Neural crest cell (in vitro differentiated cells): ENCODE data around the gene OARD1. TPM values are rescaled to one million over a fixed set of nuclear protein-coding genes. Genes with fewer than 3 reads are reported as not detected.

Experiments
- DNase-seq: peaks from one replicate; pipeline ENCODE4 v3.0.0; 2021; ENCODE audit warnings: low read depth, mixed read lengths, low spot score
- H3K27ac Mint-ChIP-seq: one replicate; pipeline ENCODE4 v1.8.0; 2021; ENCODE audit warnings: mild to moderate bottlenecking, mixed read lengths; ENCODE audit not compliant: unreplicated experiment
- H3K27me3 Mint-ChIP-seq: 2 replicates; pipeline ENCODE4 v1.8.0; 2021; ENCODE audit warnings: low read depth, mild to moderate bottlenecking, mixed read lengths
- H3K36me3 Mint-ChIP-seq: 2 replicates; pipeline ENCODE4 v1.8.0; 2021; ENCODE audit warnings: low read depth, mild to moderate bottlenecking, mixed read lengths
- H3K4me1 Mint-ChIP-seq: 2 replicates; pipeline ENCODE4 v1.8.0; 2021; ENCODE audit warnings: mixed read lengths
- H3K4me3 Mint-ChIP-seq: one replicate; pipeline ENCODE4 v1.8.0; 2021; ENCODE audit warnings: mild to moderate bottlenecking, mixed read lengths
- H3K9me3 Mint-ChIP-seq: 2 replicates; pipeline ENCODE4 v1.8.0; 2021; ENCODE audit warnings: mixed read lengths
- CTCF ChIP-seq: fragments of 200-600 bp; sonication (generic); conservative IDR thresholded peaks from 2 replicates; pipeline ENCODE4 v1.5.0; 2021; ENCODE audit warnings: antibody characterized with exemption, mild to moderate bottlenecking
- total RNA-seq: library from RNA; stranded (reverse); gene quantifications from 2 replicates; pipeline ENCODE4 v1.2.1, GENCODE V29; 2021

Gene OARD1
- total RNA-seq, 1 donor from 2014 or later, result 32.9 TPM

DNA sequence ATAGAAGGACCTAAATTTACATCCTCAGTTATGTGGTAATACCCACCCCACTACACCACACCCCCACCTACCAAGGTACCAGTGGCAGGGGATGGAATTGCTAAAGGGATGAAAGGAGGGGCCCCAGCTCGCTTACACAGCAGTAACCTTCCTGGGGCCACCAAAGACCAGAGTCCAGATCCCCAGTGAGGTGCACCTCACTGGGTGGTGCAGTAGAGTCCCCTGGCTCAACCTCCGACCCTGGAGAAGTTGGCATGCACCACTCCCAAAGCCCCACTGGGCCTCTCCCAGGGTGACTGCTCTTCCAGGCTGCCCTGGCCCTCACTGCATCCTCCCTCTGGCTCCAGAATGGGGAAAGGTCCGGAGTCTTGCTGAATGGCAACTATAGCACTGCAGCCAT is 34.0 kb downstream of the OARD1 start:
- Mint-ChIP-seq H3K27me3 (no peaks in the 10 kb centered on the region), H3K27ac (no peak overlapping the region), H3K36me3 (no peaks in the 10 kb centered on the region), H3K4me1 (no peaks in the 10 kb centered on the region), H3K9me3 (no peaks in the 10 kb centered on the region), H3K4me3 (no peak overlapping the region)
- TF ChIP-seq CTCF, result no peak
- no peak for DNase-seq

DNA sequence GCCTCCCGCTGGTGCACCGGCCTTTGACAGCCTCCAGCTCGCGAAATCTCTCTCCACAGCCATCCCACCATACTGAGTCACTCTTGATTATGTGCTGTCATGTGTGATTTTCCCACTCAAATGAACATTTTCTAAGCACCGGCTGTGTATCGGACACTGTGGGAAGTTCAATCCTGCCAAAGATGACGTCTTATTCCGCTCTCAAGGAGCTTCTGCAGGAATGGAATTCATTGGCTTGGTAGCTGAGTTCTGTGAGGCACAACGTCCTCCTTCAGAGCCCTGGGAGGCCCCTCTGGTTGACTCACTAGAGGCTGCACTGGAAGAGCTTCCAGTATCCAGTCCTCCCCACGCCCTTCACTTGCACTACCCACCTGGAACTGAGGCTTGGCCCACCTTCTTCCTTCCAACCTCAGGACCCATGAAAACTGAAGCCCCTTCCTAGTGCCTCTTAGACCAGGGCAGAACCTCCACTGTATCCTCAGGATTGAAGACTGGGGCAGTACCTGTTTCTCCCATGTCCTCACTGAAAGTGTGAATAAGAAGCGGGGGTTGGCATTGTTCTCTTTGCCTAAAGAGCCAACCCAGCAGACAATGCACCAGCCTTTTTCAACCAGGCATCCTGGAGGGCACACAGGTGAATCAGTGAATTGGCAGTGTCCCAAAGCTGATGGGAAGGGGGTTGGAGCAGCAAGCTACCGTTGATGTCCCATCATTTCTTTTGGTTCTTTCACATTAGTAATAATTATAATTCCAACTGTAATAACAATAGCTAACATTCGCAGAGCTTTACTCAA is 34.9 kb downstream of the OARD1 start:
- no peaks in the 10 kb centered on the region for H3K36me3 Mint-ChIP-seq
- no peaks in the 10 kb centered on the region for H3K9me3 Mint-ChIP-seq
- H3K27ac Mint-ChIP-seq, result no peak overlapping the region
- no peaks in the 10 kb centered on the region for H3K4me1 Mint-ChIP-seq
- no peaks in the 10 kb centered on the region for H3K27me3 Mint-ChIP-seq
- TF ChIP-seq CTCF, result no peak
- no peak for DNase-seq
- H3K4me3 Mint-ChIP-seq, result no peak overlapping the region

- Mint-ChIP-seq H3K4me1 (no peaks in the 10 kb centered on the region), H3K4me3 (no peak overlapping the region), H3K27ac (no peak overlapping the region), H3K36me3 (no peaks in the 10 kb centered on the region), H3K27me3 (no peaks in the 10 kb centered on the region), H3K9me3 (no peaks in the 10 kb centered on the region)
- no peak for DNase-seq
- TF ChIP-seq CTCF, result no peak
These were observed 35.6 kb downstream of the OARD1 start for GRCh38 chr6:41036601-41037000.

- H3K4me3 Mint-ChIP-seq, result no peak overlapping the region
- no peak for TF ChIP-seq CTCF
- H3K36me3 Mint-ChIP-seq, result no peaks in the 10 kb centered on the region
- H3K4me1 Mint-ChIP-seq, result no peaks in the 10 kb centered on the region
- no peak for DNase-seq
- H3K27ac Mint-ChIP-seq, result no peak overlapping the region
- H3K27me3 Mint-ChIP-seq, result no peaks in the 10 kb centered on the region
- no peaks in the 10 kb centered on the region for H3K9me3 Mint-ChIP-seq
These were observed 36.0 kb downstream of the OARD1 start for GRCh38 chr6:41036186-41036585.

DNA sequence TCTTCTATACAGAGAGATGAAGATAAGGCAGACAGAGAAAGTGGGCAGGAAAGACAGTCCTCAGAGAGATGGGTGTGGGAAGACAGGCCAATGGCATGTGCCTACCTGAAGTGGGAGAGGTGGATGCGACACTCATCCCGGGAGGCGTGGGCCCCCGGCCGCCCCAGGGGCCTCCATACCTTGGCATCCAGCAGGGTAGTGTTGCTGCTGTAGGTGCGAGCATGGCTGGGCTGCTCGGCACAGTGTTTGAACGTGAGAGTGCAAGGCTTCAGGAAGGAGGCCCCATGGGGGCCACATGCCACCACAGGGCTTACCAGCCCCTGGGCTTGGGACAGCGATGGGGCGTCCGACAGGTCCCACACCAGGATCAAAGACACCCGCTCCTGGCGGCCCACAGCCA is 38.4 kb downstream of the OARD1 start:
- no peak for DNase-seq
- Mint-ChIP-seq H3K36me3 (no peaks in the 10 kb centered on the region), H3K9me3 (no peaks in the 10 kb centered on the region), H3K4me3 (no peak overlapping the region), H3K4me1 (peaks cover 7% of the 10 kb centered on the region), H3K27ac (no peak overlapping the region), H3K27me3 (no peaks in the 10 kb centered on the region)
- TF ChIP-seq CTCF, result no peak
